Karpas-422 (cell line): ENCODE data around the gene VEPH1. TPM values are rescaled to one million over a fixed set of nuclear protein-coding genes. Genes with fewer than 3 reads are reported as not detected.

Source experiments
- DNase-seq: peaks from one replicate; pipeline ENCODE4 v3.0.0-alpha.2; 2015
- H2AFZ ChIP-seq: fragments of 200-600 bp; sonication (generic); 2 replicates; pipeline ENCODE4 v1.6.1; 2014; ENCODE audit warnings: antibody characterized with exemption, low read length, mixed read lengths
- H3K27ac ChIP-seq: fragments of 200-600 bp; sonication (generic); 2 replicates; pipeline ENCODE4 v1.5.1; 2014; ENCODE audit warnings: mild to moderate bottlenecking, low read length, moderate library complexity
- H3K27me3 ChIP-seq: fragments of 200-600 bp; sonication (generic); 2 replicates; pipeline ENCODE4 v1.6.1; 2014; ENCODE audit warnings: low read length, mixed read lengths
- H3K36me3 ChIP-seq: fragments of 200-600 bp; sonication (generic); 2 replicates; pipeline ENCODE4 v1.6.1; 2014; ENCODE audit warnings: low read length, mixed read lengths; ENCODE audit not compliant: insufficient read depth
- H3K4me1 ChIP-seq: fragments of 200-600 bp; sonication (generic); 2 replicates; pipeline ENCODE4 v1.6.1; 2014; ENCODE audit warnings: mild to moderate bottlenecking, low read length, mixed read lengths
- H3K4me2 ChIP-seq: fragments of 200-600 bp; sonication (generic); 2 replicates; pipeline ENCODE4 v1.6.1; 2014; ENCODE audit warnings: low read length, low read depth, mild to moderate bottlenecking; ENCODE audit not compliant: poor library complexity, severe bottlenecking
- H3K4me3 ChIP-seq: fragments of 200-600 bp; sonication (generic); 2 replicates; pipeline ENCODE4 v1.5.1; 2014; ENCODE audit warnings: mild to moderate bottlenecking, antibody characterized with exemption, low read length, mixed read lengths
- H3K79me2 ChIP-seq: fragments of 200-600 bp; sonication (generic); 2 replicates; pipeline ENCODE4 v1.6.1; 2014; ENCODE audit warnings: mild to moderate bottlenecking, low read length, mixed read lengths
- H3K9ac ChIP-seq: fragments of 200-600 bp; sonication (generic); 2 replicates; pipeline ENCODE4 v1.6.0; 2014; ENCODE audit warnings: low read length
- H3K9me2 ChIP-seq: fragments of 200-600 bp; sonication (generic), shearing (Covaris generic); replicated peaks from 2 replicates; pipeline ENCODE4 v1.6.0; 2014; ENCODE audit warnings: mild to moderate bottlenecking, low read length, moderate library complexity; ENCODE audit not compliant: insufficient read depth
- H3K9me3 ChIP-seq: fragments of 300-700, 200-600 bp; sonication (generic); 2 replicates; pipeline ENCODE4 v1.6.1; 2014; ENCODE audit warnings: low read length, mixed read lengths
- H4K20me1 ChIP-seq: fragments of 200-600 bp; sonication (generic); 2 replicates; pipeline ENCODE4 v1.6.1; 2014; ENCODE audit warnings: mild to moderate bottlenecking, antibody characterized with exemption, low read length, low read depth; ENCODE audit not compliant: insufficient read depth
- total RNA-seq: library from RNA; depleted of rRNA; stranded (reverse); fragments of >200 nt; shearing (Covaris generic); gene quantifications from 2 replicates; pipeline ENCODE4 v1.2.3, GENCODE V29; 2014; ENCODE audit warnings: low replicate concordance

Gene VEPH1
- total RNA-seq, 1 experiment from 2014 or later: not detected

GRCh38 chr3:157393113-157393512 is 110.1 kb downstream of the VEPH1 start:
- no peak overlapping the region for H2AFZ ChIP-seq
- H3K9ac ChIP-seq: no peak overlapping the region
- no peak overlapping the region for H3K4me3 ChIP-seq
- H3K27ac ChIP-seq: no peak overlapping the region
- no peak for DNase-seq
- H3K9me3 ChIP-seq: no peaks in the 10 kb centered on the region
- H3K79me2 ChIP-seq: no peaks in the 10 kb centered on the region
- H3K9me2 ChIP-seq: no peaks in the 10 kb centered on the region
- H3K4me2 ChIP-seq: no peak overlapping the region
- H3K4me1 ChIP-seq: no peaks in the 10 kb centered on the region
- no peaks in the 10 kb centered on the region for H3K36me3 ChIP-seq
- H4K20me1 ChIP-seq: no peaks in the 10 kb centered on the region
- H3K27me3 ChIP-seq: 0 out of 2 replicates have a peak, but pooled peaks cover 3% of the 10 kb centered on the region

- H3K4me3 ChIP-seq: no peak overlapping the region
- no peak overlapping the region for H3K27ac ChIP-seq
- 0 out of 2 replicates have a peak, but pooled peaks cover 3% of the 10 kb centered on the region for H3K27me3 ChIP-seq
- no peak for DNase-seq
- H2AFZ ChIP-seq: no peak overlapping the region
- H3K36me3 ChIP-seq: no peaks in the 10 kb centered on the region
- no peak overlapping the region for H3K4me2 ChIP-seq
- H3K9me2 ChIP-seq: no peaks in the 10 kb centered on the region
- H3K9me3 ChIP-seq: no peaks in the 10 kb centered on the region
- H3K9ac ChIP-seq: no peak overlapping the region
- no peaks in the 10 kb centered on the region for H4K20me1 ChIP-seq
- H3K79me2 ChIP-seq: no peaks in the 10 kb centered on the region
- H3K4me1 ChIP-seq: no peaks in the 10 kb centered on the region
These were observed 111.1 kb downstream of the VEPH1 start for GRCh38 chr3:157392104-157392503.

- H3K4me1 ChIP-seq: no peaks in the 10 kb centered on the region
- DNase-seq: no peak
- H3K9me3 ChIP-seq: no peaks in the 10 kb centered on the region
- no peaks in the 10 kb centered on the region for H3K79me2 ChIP-seq
- H4K20me1 ChIP-seq: no peaks in the 10 kb centered on the region
- H3K9me2 ChIP-seq: no peaks in the 10 kb centered on the region
- H3K27ac ChIP-seq: no peak overlapping the region
- H3K4me3 ChIP-seq: no peak overlapping the region
- H2AFZ ChIP-seq: no peak overlapping the region
- H3K27me3 ChIP-seq: 0 out of 2 replicates have a peak, but pooled peaks cover 3% of the 10 kb centered on the region
- H3K4me2 ChIP-seq: no peak overlapping the region
- H3K9ac ChIP-seq: no peak overlapping the region
- no peaks in the 10 kb centered on the region for H3K36me3 ChIP-seq
These were observed 112.3 kb downstream of the VEPH1 start for GRCh38 chr3:157390713-157391515.

- no peak overlapping the region for H3K4me2 ChIP-seq
- 0 out of 2 replicates have a peak, but pooled peaks cover 3% of the 10 kb centered on the region for H3K27me3 ChIP-seq
- H3K27ac ChIP-seq: no peak overlapping the region
- H3K4me1 ChIP-seq: no peaks in the 10 kb centered on the region
- no peak overlapping the region for H3K9ac ChIP-seq
- no peaks in the 10 kb centered on the region for H3K79me2 ChIP-seq
- H3K9me3 ChIP-seq: no peaks in the 10 kb centered on the region
- no peak overlapping the region for H3K4me3 ChIP-seq
- H2AFZ ChIP-seq: no peak overlapping the region
- no peaks in the 10 kb centered on the region for H3K36me3 ChIP-seq
- H4K20me1 ChIP-seq: no peaks in the 10 kb centered on the region
- DNase-seq: no peak
- H3K9me2 ChIP-seq: no peaks in the 10 kb centered on the region
These were observed 114.2 kb downstream of the VEPH1 start for GRCh38 chr3:157388976-157389375.

GRCh38 chr3:157387708-157388435 is 115.3 kb downstream of the VEPH1 start:
- Histone ChIP-seq H3K27ac (no peak overlapping the region), H3K9me3 (no peaks in the 10 kb centered on the region), H3K79me2 (no peaks in the 10 kb centered on the region), H3K36me3 (no peaks in the 10 kb centered on the region), H3K4me2 (no peak overlapping the region), H3K4me3 (no peak overlapping the region), H4K20me1 (no peaks in the 10 kb centered on the region), H3K9me2 (no peaks in the 10 kb centered on the region), H2AFZ (no peak overlapping the region), H3K4me1 (no peaks in the 10 kb centered on the region), H3K9ac (no peak overlapping the region), H3K27me3 (no peaks in the 10 kb centered on the region)
- DNase-seq: no peak

- H3K79me2 ChIP-seq: no peaks in the 10 kb centered on the region
- no peaks in the 10 kb centered on the region for H3K9me2 ChIP-seq
- DNase-seq: no peak
- no peak overlapping the region for H3K9ac ChIP-seq
- no peaks in the 10 kb centered on the region for H3K36me3 ChIP-seq
- H3K4me3 ChIP-seq: no peak overlapping the region
- no peak overlapping the region for H2AFZ ChIP-seq
- H3K27me3 ChIP-seq: no peaks in the 10 kb centered on the region
- no peaks in the 10 kb centered on the region for H4K20me1 ChIP-seq
- no peak overlapping the region for H3K27ac ChIP-seq
- no peaks in the 10 kb centered on the region for H3K9me3 ChIP-seq
- no peak overlapping the region for H3K4me2 ChIP-seq
- no peaks in the 10 kb centered on the region for H3K4me1 ChIP-seq
These were observed 118.7 kb downstream of the VEPH1 start for GRCh38 chr3:157384491-157384890.

GRCh38 chr3:157384031-157384430 is 119.2 kb downstream of the VEPH1 start:
- no peak overlapping the region for H3K4me3 ChIP-seq
- H3K9ac ChIP-seq: no peak overlapping the region
- DNase-seq: no peak
- no peak overlapping the region for H3K4me2 ChIP-seq
- no peaks in the 10 kb centered on the region for H4K20me1 ChIP-seq
- H3K27me3 ChIP-seq: no peaks in the 10 kb centered on the region
- no peaks in the 10 kb centered on the region for H3K36me3 ChIP-seq
- H3K27ac ChIP-seq: no peak overlapping the region
- no peaks in the 10 kb centered on the region for H3K79me2 ChIP-seq
- H3K4me1 ChIP-seq: no peaks in the 10 kb centered on the region
- no peaks in the 10 kb centered on the region for H3K9me2 ChIP-seq
- no peaks in the 10 kb centered on the region for H3K9me3 ChIP-seq
- no peak overlapping the region for H2AFZ ChIP-seq

GRCh38 chr3:157381606-157382005 is 121.6 kb downstream of the VEPH1 start:
- no peaks in the 10 kb centered on the region for H3K36me3 ChIP-seq
- H3K4me2 ChIP-seq: no peak overlapping the region
- DNase-seq: no peak
- no peaks in the 10 kb centered on the region for H3K9me2 ChIP-seq
- H3K79me2 ChIP-seq: no peaks in the 10 kb centered on the region
- H4K20me1 ChIP-seq: no peaks in the 10 kb centered on the region
- no peak overlapping the region for H2AFZ ChIP-seq
- H3K9me3 ChIP-seq: no peaks in the 10 kb centered on the region
- no peaks in the 10 kb centered on the region for H3K27me3 ChIP-seq
- H3K27ac ChIP-seq: no peak overlapping the region
- no peak overlapping the region for H3K9ac ChIP-seq
- H3K4me1 ChIP-seq: no peaks in the 10 kb centered on the region
- no peak overlapping the region for H3K4me3 ChIP-seq
